Measurements from ENCODE around the gene KLHL26. TPM values are rescaled to one million over a fixed set of nuclear protein-coding genes. Genes with fewer than 3 reads are reported as not detected.

Gene KLHL26
- total and polyA plus RNA-seq, 2 of the 13 experiments (the other 11 are each of a cell fraction or from before 2014, with no cell fraction given), result 1.5 to 1.7 TPM

GRCh38 chr19:18716857-18717256, 80.0 kb downstream of the KLHL26 start:
- no peak overlapping the region for H3K27ac ChIP-seq (ENCODE audit: extremely low read length, insufficient read depth, low read length)
- ChIA-PET CTCF (ENCODE audit: low intra/inter-chr PET ratio, low total read pairs) (no interaction called here), POLR2A (no interaction called here)
- in situ Hi-C loops (cut with HindIII; ENCODE audit: extremely low pct_ligation_motif_present, low pct_unique_long_range_greater_than_20kb), result no loop called here
- peaks cover 7% of the 10 kb centered on the region for H3K79me2 ChIP-seq (ENCODE audit: insufficient read depth, low read length)
- no peaks in the 10 kb centered on the region for H3K9me3 ChIP-seq (ENCODE audit: low read length)
- DNase-seq (ENCODE audit: low spot score), result no peak
- intact Hi-C loops (cut with micrococcal nuclease; ENCODE audit: unreplicated experiment), result no loop called here
- no peak for FAIRE-seq
- no peaks in the 10 kb centered on the region for H4K20me1 ChIP-seq (ENCODE audit: insufficient read depth, low read length)
- BruUV-seq (replicated peaks), result no TSS peak
- peaks cover 55% of the 10 kb centered on the region for H3K4me1 ChIP-seq (ENCODE audit: insufficient read depth, low read length)
- H3K27me3 ChIP-seq (ENCODE audit: control insufficient read depth in 1 of 2, insufficient read depth in 2 of 2, low read length in 2 of 2), result no peaks in the 10 kb centered on the region
- H2AFZ ChIP-seq (ENCODE audit: low read length), result no peak overlapping the region
- ATAC-seq, result no peak
- no peak overlapping the region for H3K9ac ChIP-seq (ENCODE audit: insufficient read depth, low read depth, low read length)
- no peak overlapping the region for H3K4me3 ChIP-seq (replicated peaks in 1 of 3; ENCODE audit: insufficient read depth in 1 of 3, low read depth in 2 of 3, low read length in 3 of 3)
- no peak overlapping the region for H3K4me2 ChIP-seq (ENCODE audit: low read depth, low read length)
- 96% methylated on average over 6 of the region's 6 CpGs for WGBS (ENCODE audit: low lambda C conversion rate)
- no peaks in the 10 kb centered on the region; a peak in 1 of 5 replicates for H3K36me3 ChIP-seq (replicated peaks in 1 of 2; ENCODE audit: control insufficient read depth in 1 of 2, insufficient read depth in 2 of 2, low read length in 2 of 2)
- TF ChIP-seq ZNF382 (CRISPR knock-in tag; IDR thresholded peaks at IDR 0.05; ENCODE audit: borderline replicate concordance), result no peak
- TF ChIP-seq ZNF317 (CRISPR knock-in tag; IDR thresholded peaks at IDR 0.05), result no peak
- no peak for TF ChIP-seq ARNT (IDR thresholded peaks at IDR 0.05)
- TF ChIP-seq ZFP37 (CRISPR knock-in tag; IDR thresholded peaks at IDR 0.05; ENCODE audit: borderline replicate concordance), result no peak
- TF ChIP-seq RFX5 (IDR thresholded peaks at IDR 0.05; ENCODE audit: low read depth, low read length), result no peak
- TF ChIP-seq ZNF253 (CRISPR knock-in tag; IDR thresholded peaks at IDR 0.05; ENCODE audit: borderline replicate concordance), result no peak
- no peak for TF ChIP-seq ZNF251 (CRISPR knock-in tag; IDR thresholded peaks at IDR 0.05)
- TF ChIP-seq EP300 (IDR thresholded peaks at IDR 0.05; ENCODE audit: low read depth in 2 of 2, low read length in 2 of 2), result no peak
- TF ChIP-seq EP300 (CRISPR knock-in tag; IDR thresholded peaks at IDR 0.05; ENCODE audit: borderline replicate concordance), result no peak
- TF ChIP-seq ZEB1 (IDR thresholded peaks at IDR 0.05; ENCODE audit: insufficient replicate concordance, low read depth), result no peak
- TF ChIP-seq RARA (CRISPR knock-in tag; IDR thresholded peaks at IDR 0.05), result no peak
- TF ChIP-seq ZNF839 (CRISPR knock-in tag; IDR thresholded peaks at IDR 0.05; ENCODE audit: borderline replicate concordance), result no peak
- TF ChIP-seq PAX8 (CRISPR knock-in tag; IDR thresholded peaks at IDR 0.05; ENCODE audit: borderline replicate concordance), result no peak
- TF ChIP-seq ZNF512 (CRISPR knock-in tag; IDR thresholded peaks at IDR 0.05), result no peak
- no peak for TF ChIP-seq ATM (IDR thresholded peaks at IDR 0.05; ENCODE audit: borderline replicate concordance)
- no peak for TF ChIP-seq ZNF563 (CRISPR knock-in tag; IDR thresholded peaks at IDR 0.05)
- no peak for TF ChIP-seq ELF3 (CRISPR knock-in tag; IDR thresholded peaks at IDR 0.05)
- TF ChIP-seq ATAD3A (CRISPR knock-in tag; IDR thresholded peaks at IDR 0.05), result no peak
- no peak for TF ChIP-seq FOXP4 (CRISPR knock-in tag; IDR thresholded peaks at IDR 0.05)
- TF ChIP-seq ZNF20 (CRISPR knock-in tag; IDR thresholded peaks at IDR 0.05), result no peak
